Esophagus squamous epithelium (tissue), 5 donors: Measurements from ENCODE around the gene ZNF678. TPM values are rescaled to one million over a fixed set of nuclear protein-coding genes. Genes with fewer than 3 reads are reported as not detected.
"Not testable (repeated sequence)": the region's sequence is repeated elsewhere in the genome, so short reads cannot be mapped to it uniquely, and the experiment has no call there.

Experiments used
- DNase-seq: peaks from one replicate; lab custom pipeline; 2025; lab: John Stamatoyannopoulos, UW
- H3K27ac ChIP-seq, 4 donors: fragments of 200-600 bp; sonication (generic); one replicate each; pipeline ENCODE4 v1.5.1; 2016 to 2019; ENCODE audit warnings: mild to moderate bottlenecking in 1 of 4
- H3K27me3 ChIP-seq, 4 donors: fragments of 200-600 bp; sonication (generic); 1 replicate in 3 of 4; 2 replicates in 1 of 4; pipeline versions ENCODE4 v1.5.1 to v1.6.0; 2017 to 2021; ENCODE audit warnings: antibody characterized with exemption in 1 of 4
- H3K36me3 ChIP-seq, 3 donors: fragments of 200-600 bp; sonication (generic); one replicate each; pipeline ENCODE4 v1.5.1; 2016 to 2019
- H3K4me1 ChIP-seq, 3 donors: fragments of 200-600 bp; sonication (generic); one replicate each; pipeline ENCODE4 v1.5.1; 2017 to 2019
- H3K4me3 ChIP-seq, 4 donors: fragments of 200-600 bp; sonication (generic); 1 replicate in 3 of 4; 2 replicates in 1 of 4; pipeline ENCODE4 v1.5.1; 2016 to 2019; ENCODE audit warnings: mild to moderate bottlenecking in 2 of 4, moderate library complexity in 1 of 4
- H3K9me3 ChIP-seq, 3 donors: fragments of 200-600 bp; sonication (generic); one replicate each; pipeline ENCODE4 v1.5.1; 2016 to 2019
- CTCF ChIP-seq, 6 experiments: fragments of 450-650 bp in 4 of 6; fragments of 200-600 bp in 2 of 6; sonication (generic) in 2 of 6; IDR thresholded peaks; one replicate each; pipeline ENCODE4 v1.5.1; 2016 to 2019; ENCODE audit warnings: antibody characterized with exemption in 6 of 6, mild to moderate bottlenecking in 4 of 6, moderate library complexity in 4 of 6
- POLR2A ChIP-seq, 4 donors: fragments of 450-650 bp; IDR thresholded peaks; one replicate each; pipeline ENCODE4 v1.6.1; 2017; ENCODE audit warnings: antibody characterized with exemption in 4 of 4, mild to moderate bottlenecking in 4 of 4, moderate library complexity in 3 of 4
- WGBS, 2 donors: methylation state at CpG; one replicate each; pipeline ENCODE4 v1.1.5; 2018; 5-methylcytosine and 5-hydroxymethylcytosine counted together
- intact Hi-C: fragments of 100-400 bp; cut with DNase I; formaldehyde crosslinking; loops from one replicate; pipeline ENCODE4 v1.15.0; 2022
- total RNA-seq, 4 donors: library from RNA; depleted of rRNA; stranded (reverse); fragments of >200 nt; gene quantifications; one replicate each; pipeline ENCODE4 v1.1.0, GENCODE V29; 2016
- donor health status: DM: yes; HTN: yes; CAD: no.

The ZNF678 gene
- total RNA-seq, 4 donors from 2014 or later: 1.5 to 7.6 (median 3.2) TPM

- Histone ChIP-seq H3K27ac (no peak overlapping the region), H3K9me3 (peaks cover 0 to 6% (median 6%) of the 10 kb centered on the region in 3 donors), H3K27me3 (peaks cover 0 to 7% (median 0%) of the 10 kb centered on the region in 4 donors), H3K4me3 (no peak overlapping the region), H3K4me1 (peaks cover 6 to 18% (median 6%) of the 10 kb centered on the region in 3 donors), H3K36me3 (no peaks in the 10 kb centered on the region)
- intact Hi-C loops: no loop called here
- no CpG with 5 or more reads among the region's 8 CpGs for WGBS, 2 donors
- DNase-seq: no peak
- no peak for TF ChIP-seq CTCF (IDR thresholded peaks at IDR 0.05)
- TF ChIP-seq POLR2A (IDR thresholded peaks at IDR 0.05): no peak
Measured at GRCh38 chr1:227546598-227547309, 16.6 kb upstream of the ZNF678 start.

- no peak overlapping the region for H3K27ac ChIP-seq
- intact Hi-C loops: no loop called here
Measured at GRCh38 chr1:227547310-227548118, 15.8 kb upstream of the ZNF678 start.

GRCh38 chr1:227548119-227548397 is 15.3 kb upstream of the ZNF678 start:
- TF ChIP-seq POLR2A (IDR thresholded peaks at IDR 0.05) (no peak), CTCF (IDR thresholded peaks at IDR 0.05) (no peak)
- no peak for DNase-seq
- intact Hi-C loops: no loop called here
- Histone ChIP-seq H3K27ac (no peak overlapping the region), H3K9me3 (peaks cover 0 to 12% (median 9%) of the 10 kb centered on the region in 3 donors), H3K4me3 (no peak overlapping the region), H3K4me1 (peaks cover 0 to 5% (median under 1%) of the 10 kb centered on the region in 3 donors), H3K36me3 (no peaks in the 10 kb centered on the region), H3K27me3 (peaks cover 0 to 7% (median 0%) of the 10 kb centered on the region in 4 donors)

More at GRCh38 chr1:227547310-227548118, 15.8 kb upstream of the ZNF678 start:
- Histone ChIP-seq H3K27me3 (peaks cover 0 to 7% (median 0%) of the 10 kb centered on the region in 4 donors), H3K4me3 (no peak overlapping the region), H3K36me3 (no peaks in the 10 kb centered on the region), H3K9me3 (peaks cover 0 to 12% (median 9%) of the 10 kb centered on the region in 3 donors), H3K4me1 (peaks cover 4 to 10% (median 4%) of the 10 kb centered on the region in 3 donors)
- no peak for DNase-seq
- TF ChIP-seq CTCF (IDR thresholded peaks at IDR 0.05): no peak
- no peak for TF ChIP-seq POLR2A (IDR thresholded peaks at IDR 0.05)
- 62 to 82% methylated on average over 5 to 6 of the region's 8 CpGs for WGBS, 2 donors

- Histone ChIP-seq H3K27me3 (peaks cover 0 to 7% (median 0%) of the 10 kb centered on the region in 4 donors), H3K27ac (no peak overlapping the region), H3K9me3 (peaks cover 0 to 12% (median 9%) of the 10 kb centered on the region in 3 donors), H3K4me1 (peaks cover 0 to 1% (median 0%) of the 10 kb centered on the region in 3 donors), H3K4me3 (no peak overlapping the region), H3K36me3 (no peaks in the 10 kb centered on the region)
- intact Hi-C loops: no loop called here
- TF ChIP-seq CTCF (IDR thresholded peaks at IDR 0.05): no peak
- no peak for TF ChIP-seq POLR2A (IDR thresholded peaks at IDR 0.05)
- WGBS, 2 donors: 23 to 76% methylated on average over 3 of the region's 3 CpGs
- DNase-seq: no peak
Measured at GRCh38 chr1:227548448-227548847, 14.9 kb upstream of the ZNF678 start.

- DNase-seq: no peak
- Histone ChIP-seq H3K27me3 (peaks cover 0 to 7% (median 0%) of the 10 kb centered on the region in 4 donors), H3K4me3 (no peak overlapping the region), H3K36me3 (no peaks in the 10 kb centered on the region), H3K27ac (no peak overlapping the region), H3K9me3 (peaks cover 0 to 12% (median 9%) of the 10 kb centered on the region in 3 donors), H3K4me1 (no peaks in the 10 kb centered on the region)
- intact Hi-C loops: no loop called here
- TF ChIP-seq CTCF (IDR thresholded peaks at IDR 0.05): no peak
- TF ChIP-seq POLR2A (IDR thresholded peaks at IDR 0.05): no peak
- WGBS, 2 donors: 80% methylated on average over 2 of the region's 2 CpGs; no CpG with 5 or more reads in 1 of the 2 donors
Measured at GRCh38 chr1:227549892-227550291, 13.5 kb upstream of the ZNF678 start.

- H3K27me3 ChIP-seq, intact Hi-C loops, DNase-seq, H3K36me3 ChIP-seq, H3K4me1 ChIP-seq, H3K27ac ChIP-seq, H3K4me3 ChIP-seq: not testable (repeated sequence)
- WGBS, 2 donors: 75 to 87% methylated on average over 1 of the region's 1 CpG
- peaks cover 0 to 12% (median 9%) of the 10 kb centered on the region in 3 donors for H3K9me3 ChIP-seq
Measured at GRCh38 chr1:227551881-227552280, 11.5 kb upstream of the ZNF678 start.
